ENCODE results near the gene TSPAN18.

Gene TSPAN18

GRCh38 chr11:44959064-44959463, 232.3 kb downstream of the TSPAN18 start:
- DNase-seq (ENCODE audit: low read depth), result no peak

GRCh38 chr11:44960200-44960845, 233.6 kb downstream of the TSPAN18 start:
- DNase-seq (ENCODE audit: low read depth), result no peak

GRCh38 chr11:44962464-44962863, 235.7 kb downstream of the TSPAN18 start:
- DNase-seq (ENCODE audit: low read depth), result no peak

- DNase-seq (ENCODE audit: low read depth), result no peak
Measured at GRCh38 chr11:44963136-44963535, 236.4 kb downstream of the TSPAN18 start.

GRCh38 chr11:44963948-44964347, 237.2 kb downstream of the TSPAN18 start:
- no peak for DNase-seq (ENCODE audit: low read depth)

GRCh38 chr11:44964526-44965209, 237.9 kb downstream of the TSPAN18 start:
- DNase-seq (ENCODE audit: low read depth), result no peak

GRCh38 chr11:44966694-44967093, 239.9 kb downstream of the TSPAN18 start:
- no peak for DNase-seq (ENCODE audit: low read depth)

GRCh38 chr11:44967930-44968496, 241.3 kb downstream of the TSPAN18 start:
- DNase-seq (ENCODE audit: low read depth), result no peak

- DNase-seq (ENCODE audit: low read depth), result no peak
Measured at GRCh38 chr11:44968510-44968909, 241.7 kb downstream of the TSPAN18 start.

- no peak for DNase-seq (ENCODE audit: low read depth)
Measured at GRCh38 chr11:44969651-44970252, 243.0 kb downstream of the TSPAN18 start.

- DNase-seq (ENCODE audit: low read depth), result no peak
Measured at GRCh38 chr11:44970293-44970692, 243.5 kb downstream of the TSPAN18 start.

- no peak for DNase-seq (ENCODE audit: low read depth)
Measured at GRCh38 chr11:44971185-44971584, 244.4 kb downstream of the TSPAN18 start.

- DNase-seq (ENCODE audit: low read depth), result no peak
Measured at GRCh38 chr11:44972746-44973435, 246.1 kb downstream of the TSPAN18 start.

- no peak for DNase-seq (ENCODE audit: low read depth)
Measured at GRCh38 chr11:44973632-44974401, 247.1 kb downstream of the TSPAN18 start.

GRCh38 chr11:44974402-44975000, 247.7 kb downstream of the TSPAN18 start:
- no peak for DNase-seq (ENCODE audit: low read depth)

GRCh38 chr11:44976576-44976975, 249.8 kb downstream of the TSPAN18 start:
- DNase-seq (ENCODE audit: low read depth), result no peak

GRCh38 chr11:44977493-44977984, 250.8 kb downstream of the TSPAN18 start:
- DNase-seq (ENCODE audit: low read depth), result no peak

- no peak for DNase-seq (ENCODE audit: low read depth)
Measured at GRCh38 chr11:44978274-44978960, 251.7 kb downstream of the TSPAN18 start.

GRCh38 chr11:44978961-44979331, 252.2 kb downstream of the TSPAN18 start:
- no peak for DNase-seq (ENCODE audit: low read depth)

Measured in HS-27A (cell line).